Stimulated activated CD8-positive, alpha-beta memory T cell treated with anti-CD3 and anti-CD28 coated beads, Interleukin-4, amount 100 ng/mL, for 1 hour (primary cell): ENCODE data around the gene GNG12.

ENCODE experiments used
- DNase-seq, 2 donors: peaks; one replicate each; pipeline ENCODE4 v3.0.0-alpha.2; 2020; ENCODE audit warnings: low read depth in 2 of 2, low spot score in 1 of 2

Gene GNG12

GRCh38 chr1:67755160-67755559, 78.1 kb downstream of the GNG12 start:
- no peak for DNase-seq

- no peak for DNase-seq
Measured at GRCh38 chr1:67754526-67754920, 78.7 kb downstream of the GNG12 start.

DNA sequence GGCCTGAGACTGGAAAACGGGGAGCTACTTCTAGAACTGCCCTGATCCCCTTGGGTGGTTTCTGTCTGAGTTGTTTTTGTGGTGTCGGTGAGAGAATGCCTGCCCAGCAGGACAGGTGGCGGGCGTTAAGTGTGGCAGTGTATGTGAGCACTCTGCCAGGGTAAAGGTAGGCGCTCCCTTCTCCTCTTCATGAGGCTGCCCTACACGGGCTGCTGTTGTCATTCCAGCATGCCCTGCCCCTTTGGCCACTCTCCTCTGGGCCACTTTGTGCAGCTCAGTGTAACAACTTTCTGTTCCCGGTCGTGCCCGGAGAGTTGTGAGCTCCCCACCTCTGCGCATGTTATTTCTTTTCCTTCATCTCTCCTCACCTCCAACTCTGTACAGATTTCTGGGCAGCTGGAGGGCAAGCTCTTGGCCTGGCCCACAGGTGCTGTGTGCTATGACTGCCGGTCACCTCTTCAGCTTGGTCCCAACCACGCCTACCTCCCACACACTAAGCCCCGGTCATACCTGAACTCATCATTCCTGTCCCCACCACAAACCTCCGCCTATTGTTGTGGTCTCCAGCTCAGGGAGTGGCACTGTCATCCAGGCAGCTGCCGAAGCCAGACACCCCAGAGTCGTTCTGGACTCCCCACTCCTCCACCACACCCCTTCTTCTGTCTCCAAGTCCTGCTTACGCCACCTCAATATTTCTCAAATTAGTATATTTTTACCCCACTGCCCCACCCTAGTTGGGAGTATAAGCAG, 79.3 kb downstream of the GNG12 start:
- DNase-seq: no peak

DNA sequence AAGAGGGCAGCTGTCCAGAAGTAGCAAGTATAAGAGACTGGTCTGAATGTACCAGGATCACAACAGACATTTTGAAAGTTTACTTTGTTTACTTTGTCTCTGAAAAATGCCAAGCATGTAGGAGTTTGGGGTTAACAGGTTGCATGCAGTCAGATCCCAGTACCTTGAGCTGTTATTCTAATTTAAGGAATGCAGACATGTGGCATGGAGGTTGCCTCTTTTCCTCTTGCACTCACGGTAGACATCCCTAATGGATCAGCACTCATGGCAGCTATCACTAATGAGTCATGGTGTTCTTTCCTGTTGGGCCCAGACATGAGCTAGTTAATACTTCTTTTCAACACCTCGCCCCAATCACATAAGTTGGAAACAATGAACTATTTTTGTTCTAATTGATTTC, 81.0 kb downstream of the GNG12 start:
- DNase-seq: no peak

- DNase-seq: no peak
Measured at GRCh38 chr1:67750691-67751054, 82.6 kb downstream of the GNG12 start.

DNA sequence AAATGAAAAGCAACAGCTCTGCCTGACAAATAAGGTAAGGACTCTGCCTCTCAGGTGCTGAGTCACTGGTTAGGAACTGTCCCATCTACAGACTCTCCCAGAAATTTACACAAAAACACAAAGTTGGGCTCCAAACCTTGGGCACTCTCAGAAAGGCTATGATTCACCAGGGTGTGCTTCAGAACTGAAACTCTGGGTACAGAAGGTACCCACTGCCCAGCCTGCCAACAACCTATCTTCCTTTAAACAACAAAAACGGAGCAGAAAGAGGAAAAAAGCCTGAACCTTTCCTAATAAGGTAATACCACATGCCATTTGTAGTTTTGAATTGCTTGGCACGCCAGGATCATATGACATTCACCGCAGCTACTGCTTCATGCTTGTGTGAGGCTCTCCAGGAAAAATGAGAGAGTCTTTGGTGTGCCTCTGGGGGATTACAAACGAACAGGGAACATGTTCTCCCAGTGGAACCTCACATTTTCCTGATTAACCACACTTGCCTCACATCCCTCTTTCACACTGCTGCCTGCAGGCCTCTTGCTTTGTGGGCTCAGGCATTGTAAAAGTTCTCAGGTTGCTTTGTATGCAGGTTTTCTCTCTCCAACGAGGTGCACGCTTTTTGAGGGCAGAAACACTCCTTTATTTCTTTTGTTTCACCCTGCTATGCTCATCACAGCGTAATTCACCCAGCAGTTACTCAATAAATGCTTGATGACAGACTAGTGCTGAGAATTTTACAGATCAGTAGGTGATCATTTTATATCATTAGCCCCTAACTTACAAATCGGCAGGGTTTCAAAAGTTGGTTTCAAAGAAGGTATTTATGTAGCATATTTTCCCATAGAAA, 83.2 kb downstream of the GNG12 start:
- no peak for DNase-seq

DNA sequence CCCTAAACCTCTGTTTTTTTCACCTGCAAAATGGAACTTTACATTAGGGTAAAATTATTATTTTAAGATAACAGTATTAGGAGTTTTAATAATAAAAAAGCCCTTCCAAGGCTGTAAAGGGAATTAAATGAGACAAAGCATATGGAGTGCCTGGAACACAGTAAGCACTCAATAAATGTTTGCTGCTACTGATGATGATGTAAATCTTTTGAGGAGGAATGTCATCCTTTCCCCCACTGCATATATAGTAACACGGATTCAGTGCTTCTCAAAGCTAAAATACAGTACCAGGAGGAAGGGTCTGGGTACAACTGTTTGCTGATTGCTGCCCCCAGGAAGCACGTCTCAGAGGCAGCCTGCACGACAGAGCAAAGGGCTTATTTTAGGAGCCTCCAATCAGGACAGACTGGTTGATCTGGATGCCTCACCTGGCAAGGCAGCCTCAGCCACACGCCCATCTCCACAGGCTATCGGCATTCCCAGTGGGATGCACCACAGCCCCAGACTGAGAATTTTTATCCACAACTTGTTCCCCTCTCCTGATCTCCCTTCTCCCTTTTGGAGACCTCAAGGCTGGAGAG, 83.9 kb downstream of the GNG12 start:
- no peak for DNase-seq

DNA sequence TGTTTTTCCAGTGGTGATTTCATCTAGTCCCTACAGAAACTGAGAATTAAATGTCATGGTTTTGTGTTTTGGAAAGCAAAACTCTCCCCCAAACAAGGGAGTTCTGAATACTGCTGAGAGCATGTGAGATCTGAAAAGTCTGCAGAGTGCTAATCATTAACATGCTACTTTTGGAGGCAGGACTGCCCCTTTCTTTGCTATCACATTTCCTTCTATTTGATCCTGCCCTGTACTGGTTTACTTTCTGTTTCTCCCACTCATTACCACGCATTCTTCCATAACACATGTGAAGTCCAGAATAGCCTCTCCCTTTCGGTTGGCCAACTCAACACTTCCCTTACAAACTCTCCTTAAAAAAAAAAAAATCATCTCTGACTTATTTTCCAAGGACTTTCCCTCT, 84.6 kb downstream of the GNG12 start:
- no peak for DNase-seq

- no peak for DNase-seq
Measured at GRCh38 chr1:67747671-67748546, 85.4 kb downstream of the GNG12 start.

DNA sequence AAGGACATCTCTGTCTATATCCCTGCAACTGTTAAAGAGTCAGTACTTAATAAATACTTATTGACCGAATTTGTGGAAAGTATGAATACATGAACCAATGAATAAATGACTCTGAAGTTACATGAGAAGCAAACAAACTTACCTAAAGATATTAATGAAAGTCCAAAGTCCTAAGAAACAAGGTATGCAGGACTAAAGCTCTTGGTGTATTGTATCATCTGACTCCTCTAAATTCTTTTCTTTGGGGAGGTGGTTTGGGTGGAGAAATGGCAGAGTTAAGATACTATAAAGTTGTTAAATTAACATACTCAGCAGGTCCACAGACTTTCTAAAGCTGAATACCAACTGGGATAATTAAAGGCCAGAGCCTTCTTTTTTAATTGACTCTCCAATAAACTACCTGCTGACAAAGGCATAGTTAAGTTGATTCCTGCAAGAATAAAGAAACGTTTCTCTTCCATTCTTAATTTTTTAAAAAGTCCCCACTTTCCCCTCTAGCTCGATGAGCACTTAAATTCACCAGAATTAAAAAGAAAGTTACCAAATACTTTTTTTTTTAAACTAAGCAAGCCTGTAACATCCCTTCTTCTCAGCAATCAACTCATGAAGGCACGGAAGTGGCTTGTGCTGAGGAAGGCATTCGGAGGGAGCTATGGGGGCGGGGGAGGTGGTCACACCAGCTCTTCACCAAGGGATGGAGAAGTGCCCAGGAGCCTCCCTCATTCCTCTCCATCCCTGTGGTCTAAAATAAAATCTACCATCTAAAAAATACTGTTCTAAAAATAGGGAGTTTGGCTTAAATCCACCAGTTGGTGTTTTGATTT, 87.2 kb downstream of the GNG12 start:
- DNase-seq: no peak

- DNase-seq: no peak
Measured at GRCh38 chr1:67743072-67743725, 90.1 kb downstream of the GNG12 start.

DNA sequence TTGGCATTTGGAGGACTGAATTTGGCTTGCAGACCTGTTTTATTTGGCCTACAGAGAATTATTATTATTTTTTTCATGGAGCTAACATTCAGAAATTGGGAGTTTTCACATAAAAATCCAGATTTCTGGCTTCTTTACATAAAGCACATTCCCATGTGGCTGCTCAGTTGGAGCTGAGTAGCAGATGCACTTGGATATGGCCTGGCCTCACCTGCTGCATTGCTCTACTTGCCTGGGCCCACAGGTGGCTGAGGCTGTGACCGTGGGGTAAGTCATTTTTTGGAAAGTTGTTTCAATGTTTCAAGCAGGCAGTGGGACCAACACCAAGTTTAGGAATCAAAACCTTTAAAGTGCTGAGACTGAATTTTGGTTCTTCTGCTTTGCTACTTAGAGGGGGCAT, 91.5 kb downstream of the GNG12 start:
- DNase-seq: no peak

DNA sequence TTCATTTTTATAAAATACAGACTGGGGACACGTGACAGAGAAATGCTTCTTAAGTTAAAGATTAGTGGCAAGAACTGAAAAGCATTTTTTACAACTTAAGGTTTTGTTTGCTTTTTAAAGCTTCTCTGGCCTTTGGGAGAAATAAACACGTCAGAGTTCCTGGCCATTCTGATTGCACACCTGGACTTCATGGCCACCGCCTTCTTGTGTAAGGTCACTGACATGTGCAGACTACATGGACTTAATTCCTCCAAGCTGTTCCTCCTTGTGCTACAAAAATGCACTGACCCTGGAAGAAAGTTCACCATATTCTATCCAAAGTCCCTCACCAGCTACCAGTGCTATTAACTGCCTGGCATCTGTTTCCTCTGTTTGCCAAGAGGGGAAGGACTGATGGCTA, 92.1 kb downstream of the GNG12 start:
- no peak for DNase-seq

GRCh38 chr1:67740543-67740942, 92.7 kb downstream of the GNG12 start:
- no peak for DNase-seq

DNA sequence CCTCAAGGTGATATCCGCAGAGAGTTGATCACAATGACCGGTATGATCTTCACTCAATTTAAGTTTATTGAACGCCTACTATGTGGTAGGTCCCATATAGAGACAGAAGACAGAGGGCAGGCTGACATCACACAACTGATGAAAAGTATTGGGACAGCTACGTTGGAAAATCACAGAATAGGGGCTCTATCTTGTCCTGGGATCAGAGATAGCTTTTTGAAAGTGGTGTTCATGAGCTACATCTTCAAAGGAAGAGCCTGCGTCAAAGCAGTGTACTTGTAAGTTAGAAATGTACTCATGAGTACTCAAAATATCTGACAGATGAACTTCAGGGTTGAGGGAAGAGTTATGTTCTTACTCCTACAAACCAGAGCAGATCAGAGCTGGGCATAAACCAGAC, 93.9 kb downstream of the GNG12 start:
- no peak for DNase-seq

GRCh38 chr1:67738401-67738800, 94.9 kb downstream of the GNG12 start:
- DNase-seq: no peak

DNA sequence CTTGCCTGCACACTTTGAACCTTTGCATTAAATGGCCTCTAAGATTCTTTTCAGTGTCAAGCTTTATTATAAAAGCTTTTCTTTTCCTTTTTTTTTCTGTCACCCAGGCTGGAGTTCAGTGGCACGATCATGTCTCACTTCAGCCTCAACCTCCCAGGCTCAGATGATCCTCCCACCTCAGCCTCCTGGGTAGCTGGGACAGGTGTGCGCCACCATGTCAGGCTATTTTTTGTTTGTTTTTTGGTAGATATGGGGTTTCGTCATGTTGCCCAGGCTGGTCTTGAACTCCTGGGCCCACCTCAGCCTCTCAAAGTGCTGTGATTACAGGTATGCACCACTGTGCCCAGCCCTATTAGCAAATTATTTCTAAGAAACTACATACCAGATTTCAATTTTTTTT, 95.4 kb downstream of the GNG12 start:
- DNase-seq: no peak

DNA sequence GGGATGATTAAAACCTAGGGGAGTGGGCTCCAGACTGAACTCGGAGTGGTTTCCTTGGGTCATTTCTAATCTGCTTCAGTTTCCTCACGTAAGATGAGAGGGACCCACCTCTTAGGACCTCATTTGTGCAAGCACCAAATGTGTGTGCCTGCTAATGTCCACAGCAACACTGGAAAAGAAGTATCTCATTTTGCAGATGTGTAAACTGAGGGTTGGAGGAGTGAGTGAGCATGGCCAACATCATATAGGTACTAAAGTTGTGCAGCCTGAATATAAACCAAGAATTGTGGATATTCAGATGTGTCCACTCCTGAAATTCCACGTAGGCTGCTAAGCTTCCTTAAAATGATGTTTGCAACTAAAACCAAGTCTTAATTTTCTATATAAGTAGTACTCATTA, 96.5 kb downstream of the GNG12 start:
- no peak for DNase-seq

- DNase-seq: no peak
Measured at GRCh38 chr1:67735806-67736627, 97.2 kb downstream of the GNG12 start.
